GM19099 (cell line): ENCODE results near the gene ZNF37A.

Source experiments
- POLR2A ChIP-seq: IDR thresholded peaks from 3 replicates; pipeline ENCODE4 v1.6.1; 2011; ENCODE audit warnings: low read depth; ENCODE audit not compliant: insufficient read length; ENCODE audit errors: extremely low read depth

Gene ZNF37A

GRCh38 chr10:38146579-38147333, 52.6 kb downstream of the ZNF37A start:
- TF ChIP-seq POLR2A: no peak

- no peak for TF ChIP-seq POLR2A
These were observed 53.5 kb downstream of the ZNF37A start for GRCh38 chr10:38147686-38148085.

GRCh38 chr10:38156416-38157269, 62.5 kb downstream of the ZNF37A start:
- TF ChIP-seq POLR2A: no peak

- no peak for TF ChIP-seq POLR2A
These were observed 63.1 kb downstream of the ZNF37A start for GRCh38 chr10:38157270-38157685.

- no peak for TF ChIP-seq POLR2A
These were observed 64.9 kb downstream of the ZNF37A start for GRCh38 chr10:38159004-38159403.

GRCh38 chr10:38163617-38164016, 69.5 kb downstream of the ZNF37A start:
- TF ChIP-seq POLR2A: no peak

- TF ChIP-seq POLR2A: no peak
These were observed 80.2 kb downstream of the ZNF37A start for GRCh38 chr10:38174336-38174735.

- no peak for TF ChIP-seq POLR2A
These were observed 90.3 kb downstream of the ZNF37A start for GRCh38 chr10:38184477-38184876.
